Nucleus accumbens (tissue), 56 donors: ENCODE results near the gene ZNRD2.

Experiments used
- DNase-seq, 56 donors: peaks; one replicate each; lab custom pipeline; 2025; lab: John Stamatoyannopoulos, UW

The ZNRD2 gene

DNA sequence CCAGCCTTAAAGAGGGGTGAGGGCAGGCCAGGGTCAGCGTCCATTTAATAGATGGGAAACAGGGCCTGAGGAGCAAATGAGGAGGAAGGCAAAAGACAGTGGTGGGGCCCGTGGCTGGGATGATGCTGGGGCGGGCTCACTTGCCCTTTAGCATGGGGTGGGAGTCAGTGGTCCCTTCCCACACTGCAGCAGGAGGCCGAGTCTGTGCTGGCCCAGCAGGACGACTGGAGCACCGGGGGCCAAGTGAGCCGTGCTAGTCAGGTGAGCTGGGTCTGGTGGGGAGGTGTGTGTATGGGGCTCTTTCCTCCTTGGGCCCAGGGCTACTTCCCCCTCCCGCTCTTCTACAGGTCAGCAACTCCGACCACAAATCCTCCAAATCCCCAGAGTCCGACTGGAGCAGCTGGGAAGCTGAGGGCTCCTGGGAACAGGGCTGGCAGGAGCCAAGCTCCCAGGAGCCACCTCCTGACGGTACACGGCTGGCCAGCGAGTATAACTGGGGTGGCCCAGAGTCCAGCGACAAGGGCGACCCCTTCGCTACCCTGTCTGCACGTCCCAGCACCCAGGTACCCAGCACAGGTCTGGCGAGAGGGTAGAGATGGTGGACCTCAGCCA is 32.6 kb upstream of the ZNRD2 start:
- no peak for DNase-seq

DNA sequence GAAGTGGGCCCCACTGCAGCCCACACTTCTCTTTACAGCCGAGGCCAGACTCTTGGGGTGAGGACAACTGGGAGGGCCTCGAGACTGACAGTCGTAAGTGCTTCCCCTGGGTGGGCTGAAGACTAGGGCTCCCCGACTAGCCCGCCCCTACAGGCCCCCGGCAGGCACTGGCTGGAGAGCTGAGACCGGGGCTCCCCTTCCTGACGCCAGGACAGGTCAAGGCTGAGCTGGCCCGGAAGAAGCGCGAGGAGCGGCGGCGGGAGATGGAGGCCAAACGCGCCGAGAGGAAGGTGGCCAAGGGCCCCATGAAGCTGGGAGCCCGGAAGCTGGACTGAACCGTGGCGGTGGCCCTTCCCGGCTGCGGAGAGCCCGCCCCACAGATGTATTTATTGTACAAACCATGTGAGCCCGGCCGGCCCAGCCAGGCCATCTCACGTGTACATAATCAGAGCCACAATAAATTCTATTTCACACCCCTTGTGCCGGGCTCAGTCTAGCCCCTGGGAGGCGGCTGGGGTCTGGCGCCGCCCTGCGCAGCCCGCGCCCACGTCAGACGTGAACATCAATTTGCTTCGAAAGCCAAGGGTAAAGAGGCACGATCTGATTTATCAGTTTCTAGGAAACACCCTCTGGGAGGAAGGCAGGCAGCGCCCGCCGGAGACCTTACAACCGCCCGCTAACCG is 31.9 kb upstream of the ZNRD2 start:
- DNase-seq, result no peak

DNA sequence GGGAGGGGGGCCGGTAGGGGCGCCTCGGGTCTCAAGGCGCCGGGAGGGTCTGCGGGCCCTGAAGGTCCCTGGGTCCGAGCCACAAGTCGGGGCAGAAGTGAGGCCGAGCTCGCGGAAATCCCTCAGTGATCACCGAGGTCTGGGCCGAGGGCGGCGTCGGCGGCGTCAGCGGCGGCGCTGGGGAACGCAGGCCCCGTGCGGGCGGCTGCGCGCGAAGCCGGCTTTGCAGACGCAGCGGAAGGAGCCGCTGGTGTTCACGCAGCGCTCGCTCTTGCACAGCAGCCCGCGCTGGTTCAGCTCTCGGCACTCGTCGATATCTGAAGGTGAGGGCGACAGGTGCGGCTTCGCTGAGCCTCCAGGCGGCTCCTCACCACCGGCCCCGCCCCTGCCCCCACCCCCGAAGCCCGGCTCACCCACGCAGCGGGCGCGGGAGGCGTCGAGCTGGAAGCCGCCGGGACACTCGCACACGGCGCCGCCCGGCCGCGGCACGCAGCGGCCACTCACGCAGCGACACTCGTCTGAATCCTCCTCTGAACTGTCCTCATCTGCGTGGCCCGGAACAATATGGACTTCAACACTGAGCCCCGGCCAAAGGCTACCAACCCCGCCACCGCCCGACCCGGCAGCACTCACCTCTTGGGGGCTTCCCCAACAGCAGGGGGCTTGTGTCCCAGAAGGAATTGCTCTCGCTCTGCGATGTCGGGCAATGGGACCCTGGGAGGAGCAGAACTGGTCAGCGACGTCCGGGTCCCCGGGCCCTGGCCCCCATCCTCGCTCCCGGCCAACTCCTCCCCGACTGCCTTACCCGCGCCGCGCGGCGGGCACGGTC is 31.1 kb upstream of the ZNRD2 start:
- DNase-seq, result peak in 25 of 56 donors; percentile 15 to 76 (median 35)

DNA sequence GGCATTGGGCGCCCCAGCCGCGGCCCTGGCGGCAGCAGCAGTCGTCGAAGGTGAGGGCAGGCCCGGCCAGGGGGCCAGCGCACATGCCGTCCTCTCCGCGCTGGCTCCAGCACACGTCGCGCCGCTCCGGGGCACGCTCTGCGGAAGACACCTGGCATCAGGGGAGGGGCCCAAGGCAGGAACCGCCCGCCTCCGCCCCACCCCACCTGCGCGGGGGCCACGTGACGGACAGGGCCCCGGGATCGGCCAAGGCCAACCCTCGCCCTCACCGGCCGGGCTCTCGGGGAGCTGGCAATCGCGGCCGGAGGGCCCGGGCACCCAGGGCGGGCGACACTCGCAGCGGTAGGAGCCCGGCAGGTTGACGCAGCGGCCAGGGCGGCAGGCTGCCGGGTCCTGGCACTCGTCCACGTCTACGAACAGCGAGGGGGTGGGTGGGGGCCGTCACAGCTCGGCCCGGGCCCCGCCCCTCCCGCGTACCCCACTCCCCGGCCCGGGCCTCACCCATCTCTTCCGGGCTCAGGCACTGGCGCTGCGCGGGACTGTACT is 30.5 kb upstream of the ZNRD2 start:
- DNase-seq, result peak in 5 of 56 donors; percentile 49 to 74 (median 53)

DNA sequence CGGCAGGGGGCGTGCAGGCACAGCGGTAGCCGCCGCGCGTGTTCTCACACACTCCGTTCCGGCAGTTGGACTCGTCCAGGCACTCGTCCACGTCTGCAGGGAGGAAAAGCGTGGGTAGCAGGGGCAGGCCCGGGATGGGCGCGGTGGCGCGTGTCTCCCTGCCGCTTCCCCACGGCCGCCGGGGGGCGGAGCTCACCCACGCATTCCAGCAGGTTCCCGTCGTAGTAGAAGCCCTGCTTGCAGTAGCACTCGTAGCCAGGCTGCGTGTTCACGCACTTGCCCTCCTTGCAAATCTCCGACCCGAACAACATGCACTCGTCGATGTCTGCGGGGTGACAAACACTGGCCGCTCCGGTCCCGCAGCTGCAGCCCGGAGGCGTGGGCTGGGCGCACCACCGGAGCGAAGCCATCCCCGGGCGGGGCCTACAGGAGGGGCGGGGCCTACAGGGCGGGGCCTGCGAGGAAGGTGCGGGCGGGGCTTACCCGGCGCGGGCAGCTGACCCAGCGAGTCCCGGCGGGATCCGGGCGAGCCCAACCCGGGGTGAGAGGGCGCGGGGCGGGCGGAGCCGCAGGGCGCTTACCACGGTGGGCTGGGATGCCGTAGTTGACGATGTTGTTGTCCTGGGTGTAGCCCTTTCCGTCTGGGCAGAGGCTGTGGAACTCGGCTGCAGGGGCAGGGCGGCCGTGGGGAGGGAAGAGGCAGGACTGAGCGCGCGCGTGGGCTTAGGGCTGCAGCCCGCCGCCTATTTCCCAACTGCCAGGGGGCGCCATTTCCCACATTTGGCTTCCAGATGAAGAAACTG is 29.8 kb upstream of the ZNRD2 start:
- DNase-seq, result peak in 55 of 56 donors; percentile 65 to 96 (median 86)

DNA sequence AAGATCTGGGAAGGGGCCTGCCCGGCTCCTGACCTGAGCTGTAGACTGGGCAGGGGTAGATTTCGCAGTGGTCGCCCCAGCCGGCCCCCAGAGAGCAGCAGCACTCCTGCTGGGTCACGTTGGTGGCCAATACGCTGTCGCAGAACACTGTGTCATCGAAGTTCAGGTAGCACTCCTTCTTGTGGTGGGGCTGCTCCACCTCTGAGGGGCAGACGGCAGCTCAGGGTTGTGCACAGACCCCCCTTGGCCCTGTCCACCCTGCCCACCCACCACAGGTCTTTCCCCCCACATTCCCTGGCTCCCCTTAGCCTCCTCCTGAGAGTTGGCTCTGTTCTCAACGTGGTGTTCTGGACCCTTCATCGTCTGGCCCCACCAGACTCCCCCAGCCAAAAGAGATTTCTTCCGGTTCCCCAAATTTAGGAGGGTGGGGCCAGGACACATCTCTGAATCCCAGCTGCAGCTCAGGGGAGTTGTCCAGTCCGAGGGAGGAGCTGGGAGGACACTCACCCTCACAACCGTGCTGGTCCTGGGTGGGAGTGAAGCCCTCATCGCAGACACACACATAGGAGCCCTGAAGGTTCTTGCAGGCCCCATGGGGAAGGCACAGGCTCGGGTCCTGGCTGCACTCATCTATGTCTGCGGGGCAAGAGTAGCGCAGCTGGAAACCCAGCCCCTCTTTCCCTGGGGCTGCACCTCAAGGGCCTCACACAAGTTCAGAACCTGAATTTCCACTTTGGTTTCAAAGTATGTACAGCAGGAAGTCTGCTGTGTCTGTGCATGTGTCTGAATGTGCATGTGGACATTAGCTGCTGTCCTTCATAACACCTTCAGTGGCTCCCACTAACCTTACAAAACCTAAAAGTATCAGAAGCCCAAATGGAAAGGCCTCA is 28.9 kb upstream of the ZNRD2 start:
- no peak for DNase-seq

DNA sequence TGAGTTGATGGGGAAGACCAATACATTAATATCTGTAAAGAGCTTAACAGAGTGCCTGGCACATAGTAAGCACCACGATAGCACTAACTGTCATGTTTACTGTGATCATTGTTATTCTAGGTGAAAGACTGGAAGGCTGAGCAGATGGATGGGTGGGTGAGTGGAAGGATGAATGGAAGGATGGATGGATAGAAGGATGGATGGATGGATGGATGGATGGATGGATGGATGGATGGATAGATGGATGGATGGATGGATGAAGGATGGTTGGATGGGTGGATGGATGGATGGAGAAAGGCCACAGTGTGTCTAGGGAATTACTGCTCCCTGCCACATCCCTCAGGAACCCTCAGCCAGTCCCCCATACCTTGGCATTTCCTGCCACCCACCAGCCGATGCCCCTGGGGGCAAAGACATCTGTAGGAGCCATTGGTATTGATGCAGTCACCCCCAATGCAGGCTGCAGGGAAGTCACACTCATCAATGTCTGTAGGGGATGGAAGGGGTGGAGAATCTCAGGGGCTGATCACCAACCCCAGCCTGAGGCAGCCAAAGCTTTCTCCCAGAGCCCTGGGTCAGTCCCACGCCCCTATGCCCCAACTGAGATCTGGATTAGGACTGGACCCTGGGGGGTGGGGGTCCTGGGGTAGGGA is 27.4 kb upstream of the ZNRD2 start:
- no peak for DNase-seq

DNA sequence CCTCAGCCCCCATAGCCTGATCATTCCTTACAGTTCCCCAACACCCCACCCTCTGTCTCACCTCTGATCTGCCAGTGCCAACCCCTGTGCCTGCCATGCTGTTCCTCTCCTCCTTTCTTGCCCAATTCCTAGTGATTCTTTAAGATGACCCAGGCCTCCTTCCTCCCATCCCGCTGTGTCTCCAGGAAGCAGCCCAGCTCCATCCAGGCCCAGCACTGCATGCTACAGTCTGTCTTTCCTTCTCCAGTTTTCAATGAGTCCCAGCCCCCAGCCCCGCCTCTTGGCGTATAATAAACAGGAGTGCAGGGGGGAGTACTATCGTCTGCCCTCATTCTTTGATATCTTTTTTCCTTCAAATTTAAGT is 24.4 kb upstream of the ZNRD2 start:
- no peak for DNase-seq

DNA sequence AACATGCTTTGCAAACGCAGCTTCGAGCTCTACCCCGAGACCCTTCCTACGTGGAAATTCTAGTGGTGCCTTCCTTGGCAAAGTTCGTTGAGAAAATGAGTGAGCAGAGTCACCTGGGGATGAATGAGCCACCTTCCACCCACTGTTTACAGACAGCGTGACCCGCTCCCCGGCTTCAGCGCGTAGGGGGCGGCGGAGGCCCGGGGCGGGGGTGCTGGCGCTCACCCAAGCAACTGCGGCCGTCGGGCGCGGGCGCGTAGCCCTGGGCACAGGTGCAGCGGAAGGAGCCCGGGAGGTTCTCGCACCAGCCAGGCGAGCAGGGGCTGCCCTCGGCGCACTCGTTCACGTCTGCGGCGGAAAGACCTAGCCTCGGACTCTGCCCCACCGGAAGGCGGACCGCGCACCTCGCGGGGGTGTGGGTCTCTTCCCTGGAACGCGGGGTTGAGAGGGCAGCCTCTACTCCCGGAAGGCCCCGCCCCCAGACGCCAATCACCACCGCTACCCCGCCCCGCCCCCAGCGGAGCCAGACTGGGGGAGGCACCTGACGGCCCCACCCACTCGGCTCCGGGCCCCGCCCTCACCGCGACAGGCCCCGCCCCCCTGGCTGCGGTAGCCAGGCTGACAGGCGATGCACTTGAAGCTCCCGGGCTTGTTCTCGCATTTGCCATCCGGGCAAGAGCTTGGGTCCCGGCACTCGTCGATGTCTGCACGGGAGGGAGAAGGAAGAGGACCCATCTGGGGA is 23.9 kb upstream of the ZNRD2 start:
- DNase-seq, result peak in 29 of 56 donors; percentile 11 to 70 (median 32)

DNA sequence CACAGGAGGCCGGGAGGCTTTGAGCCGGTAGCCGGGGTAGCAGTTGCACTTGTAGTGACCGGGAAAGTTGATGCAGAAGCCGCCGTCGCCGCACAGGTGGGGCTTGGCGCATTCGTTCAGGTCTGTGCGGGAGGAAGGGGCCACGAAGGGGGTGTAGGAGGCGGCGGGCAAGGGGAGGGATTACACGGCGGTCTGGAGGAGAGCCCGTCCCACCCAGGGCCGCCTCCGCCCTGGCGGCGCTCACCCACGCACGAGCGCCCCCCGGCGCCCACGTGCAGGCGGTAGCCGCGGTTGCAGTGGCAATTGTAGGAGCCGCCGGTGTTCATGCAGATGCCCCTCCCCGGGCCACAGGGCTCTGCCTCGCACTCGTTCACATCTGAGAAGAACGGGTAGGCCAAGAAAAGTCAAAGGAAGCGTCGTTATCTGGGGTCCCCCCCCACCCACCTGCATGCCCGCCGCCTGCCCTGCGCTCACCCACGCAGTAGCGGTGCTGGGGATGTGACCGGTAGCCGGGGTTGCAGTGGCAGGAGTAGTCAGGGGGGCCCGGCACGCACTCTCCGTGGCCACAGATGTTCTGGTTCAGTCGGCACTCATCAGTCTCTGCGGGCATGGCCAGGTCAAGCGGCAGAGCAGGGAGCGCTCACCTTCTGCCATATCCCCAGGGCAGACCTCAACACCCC is 22.7 kb upstream of the ZNRD2 start:
- no peak for DNase-seq

DNA sequence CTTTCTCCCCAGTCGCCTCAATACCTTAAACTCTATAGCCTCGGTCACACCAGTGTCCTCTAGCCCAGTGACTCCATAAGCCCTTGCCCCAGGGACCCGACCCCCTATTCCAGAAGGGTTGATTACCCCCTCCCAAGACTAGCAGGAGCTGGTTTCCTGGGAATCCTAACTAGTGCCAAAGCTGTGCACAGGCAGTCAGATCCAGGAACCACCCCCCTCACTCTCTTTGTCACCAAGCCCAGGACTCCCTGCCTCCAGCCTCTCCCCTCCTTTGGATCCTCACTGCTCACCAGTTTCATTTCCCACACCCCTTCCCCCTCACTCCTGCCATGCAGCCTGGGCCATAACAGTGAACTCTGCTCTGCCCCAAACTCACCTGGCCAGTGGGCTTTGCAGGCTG is 21.9 kb upstream of the ZNRD2 start:
- DNase-seq, result no peak

DNA sequence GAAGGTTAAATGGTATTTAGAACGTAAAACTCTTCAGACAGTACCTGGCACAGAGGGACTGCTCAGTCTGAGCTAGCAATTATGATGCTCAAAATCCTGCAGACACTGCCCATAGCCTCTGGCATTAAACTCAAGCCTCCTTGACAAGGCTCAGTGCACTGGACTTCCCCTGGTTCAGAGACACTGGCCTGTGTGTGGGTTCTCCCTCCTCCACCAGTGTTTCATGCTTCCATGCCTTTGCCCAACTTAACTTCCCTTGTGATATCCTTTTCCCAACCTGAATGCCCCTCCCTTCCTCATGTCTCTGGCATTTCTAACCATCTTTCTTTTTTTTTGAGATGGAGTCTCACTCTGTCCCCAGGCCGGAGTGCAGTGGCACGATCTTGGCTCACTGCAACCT is 21.2 kb upstream of the ZNRD2 start:
- no peak for DNase-seq

DNA sequence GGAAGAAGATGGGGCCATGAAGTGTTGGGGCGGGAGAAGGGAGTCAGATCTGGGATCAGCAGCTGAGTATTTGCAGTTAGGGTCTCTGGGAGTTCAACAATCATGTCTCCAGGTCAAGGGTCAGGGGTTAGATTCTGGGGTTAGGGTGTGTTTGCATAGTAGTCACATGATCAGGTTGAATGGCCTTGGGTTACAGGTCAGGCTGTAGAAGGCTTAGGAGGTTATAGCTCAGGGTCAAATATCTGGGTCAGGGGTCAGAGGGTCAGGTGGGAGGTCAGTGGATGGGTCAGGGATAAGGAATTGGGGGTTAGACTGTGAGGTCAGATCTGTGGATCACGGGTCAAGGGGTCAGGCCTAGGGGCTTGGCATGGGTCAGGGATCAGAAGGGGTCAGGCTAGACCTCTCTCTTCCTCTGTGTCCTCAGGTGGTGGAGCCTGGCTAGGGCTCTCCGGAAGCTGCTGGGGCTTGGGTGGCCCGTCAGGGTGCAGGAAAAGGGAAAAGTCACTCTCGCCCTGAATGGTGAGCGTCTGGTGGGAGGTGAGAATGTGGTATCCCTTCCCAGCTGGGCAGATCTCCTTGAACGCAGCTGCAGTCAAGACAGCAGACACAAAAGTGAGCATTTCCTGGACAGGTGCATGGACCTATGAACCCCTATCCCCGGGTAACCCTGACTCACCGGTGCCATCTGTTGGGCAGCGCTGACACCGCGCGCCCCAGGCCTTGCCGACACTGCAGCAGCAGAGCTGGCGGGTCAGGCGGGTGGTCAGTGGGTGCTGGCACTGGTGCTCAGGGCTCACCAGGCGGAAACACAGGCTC is 18.5 kb upstream of the ZNRD2 start:
- peak in 9 of 56 donors; percentile 6 to 41 (median 24) for DNase-seq

DNA sequence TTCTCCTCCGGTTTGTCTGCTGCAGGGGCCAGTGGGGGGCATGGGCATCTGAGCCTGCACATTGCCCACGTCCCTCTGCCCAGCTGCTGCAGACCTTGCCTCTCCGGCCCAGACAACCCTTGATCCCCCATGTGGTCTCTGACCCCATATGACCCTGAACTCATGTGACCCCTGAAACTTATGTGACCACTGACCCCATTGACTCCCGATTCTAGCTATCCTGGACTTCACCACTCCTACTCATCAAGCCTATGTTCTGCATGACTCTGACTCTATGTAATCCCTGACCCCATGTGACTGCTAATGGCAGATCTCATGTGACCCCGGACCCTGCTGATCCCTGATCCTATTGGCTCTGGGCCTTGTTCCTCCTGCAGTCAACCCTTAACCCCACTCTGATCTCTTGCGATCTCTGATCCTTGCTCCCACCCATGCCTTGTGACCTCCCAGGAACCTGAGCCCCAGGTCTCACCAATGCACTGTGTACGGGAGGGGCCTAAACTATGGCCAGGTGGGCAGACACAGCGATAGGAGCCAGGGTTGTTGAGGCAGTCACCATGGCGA is 17.8 kb upstream of the ZNRD2 start:
- no peak for DNase-seq

DNA sequence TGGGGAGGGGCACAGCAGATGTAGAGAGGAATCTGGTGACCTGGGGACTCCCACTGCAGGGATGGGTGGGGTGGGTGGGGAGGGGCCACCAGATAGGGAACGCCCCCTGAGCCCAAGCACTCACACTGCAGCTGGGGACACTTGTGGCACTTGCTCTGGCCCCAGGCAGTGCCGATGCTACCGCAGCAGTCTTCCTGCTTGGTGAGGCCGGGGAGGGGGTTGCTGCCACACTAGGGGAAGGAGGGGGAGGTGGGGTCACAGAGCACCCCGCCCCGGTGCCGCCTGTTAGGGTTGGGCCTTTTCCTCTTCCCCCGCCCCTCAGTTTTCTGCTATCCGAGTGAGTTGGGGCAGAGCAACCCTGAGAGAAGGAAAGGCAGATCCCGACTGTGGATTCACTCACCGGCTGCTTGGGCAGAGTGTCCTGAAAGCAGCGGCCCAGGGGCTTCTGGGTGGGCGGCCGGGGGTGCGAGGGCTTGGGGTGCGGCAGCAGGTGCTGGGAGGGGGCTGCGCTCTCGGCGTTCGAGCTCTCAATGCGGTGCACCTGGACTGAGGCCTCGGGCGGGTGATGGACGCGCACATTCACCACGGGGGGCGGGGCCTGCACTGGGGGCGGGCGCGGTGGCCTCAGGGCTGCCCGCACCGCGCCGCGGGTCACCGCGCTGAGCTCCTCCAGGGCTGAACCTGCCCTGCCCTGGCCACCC is 16.8 kb upstream of the ZNRD2 start:
- no peak for DNase-seq
